ENCODE measurements around the gene SPIB. TPM values are rescaled to one million over a fixed set of nuclear protein-coding genes. Genes with fewer than 3 reads are reported as not detected.

Gene SPIB
- total and polyA plus RNA-seq, 2 experiments from 2014 or later, result 12.6 to 17.5 TPM

DNA sequence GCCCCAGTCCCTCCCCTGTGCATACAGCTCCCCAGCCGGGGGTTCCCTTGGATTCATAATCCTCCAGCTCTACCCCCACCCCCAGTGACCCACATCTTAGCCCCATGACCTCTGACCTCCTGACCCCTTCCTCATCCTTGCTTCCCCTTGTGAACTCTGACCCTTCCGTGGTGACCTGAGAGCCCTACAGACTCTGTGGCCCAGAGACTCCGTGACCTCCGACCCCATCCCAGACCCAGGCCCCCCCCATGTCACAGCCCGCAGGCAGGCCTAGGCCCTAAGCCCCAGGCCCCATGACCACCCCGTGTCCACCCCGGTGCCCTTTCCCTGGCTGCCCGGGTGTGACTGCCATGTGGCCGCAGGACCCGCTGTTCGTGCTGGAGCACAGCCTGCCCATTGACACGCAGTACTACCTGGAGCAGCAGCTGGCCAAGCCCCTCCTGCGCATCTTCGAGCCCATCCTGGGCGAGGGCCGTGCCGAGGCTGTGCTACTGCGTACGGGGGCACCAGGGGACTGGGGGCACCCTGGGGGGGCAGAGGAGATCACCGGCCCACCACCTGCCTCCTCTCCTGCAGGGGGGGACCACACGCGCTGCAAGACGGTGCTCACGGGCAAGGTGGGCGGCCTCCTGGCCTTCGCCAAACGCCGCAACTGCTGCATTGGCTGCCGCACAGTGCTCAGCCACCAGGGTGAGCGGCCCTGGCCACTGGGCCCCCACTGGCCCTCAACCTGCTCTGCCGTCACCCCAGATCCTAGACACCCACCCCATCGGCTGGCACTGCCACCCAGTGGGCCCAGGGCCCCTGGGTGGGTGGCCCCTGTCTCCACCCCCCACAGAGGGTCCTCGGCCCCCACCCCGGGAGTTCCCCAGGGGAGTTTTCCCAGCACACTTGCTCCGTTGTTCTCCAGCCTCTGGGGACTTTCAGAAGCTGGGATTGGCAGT is 2.4 kb upstream of the SPIB start:
- Histone ChIP-seq H3K4me2 (no peak overlapping the region), H3K36me3 (ENCODE audit: insufficient read depth) (no peaks in the 10 kb centered on the region), H3K79me2 (replicated peaks; ENCODE audit: insufficient read depth) (peaks cover 6% of the 10 kb centered on the region; the same call in 1 of the 2 replicates), H3F3A (replicated peaks; ENCODE audit: low read depth) (peaks cover 14% of the 10 kb centered on the region; the same call in 1 of the 2 replicates), H3K27ac (ENCODE audit: low read depth) (no peak overlapping the region), H4K20me1 (replicated peaks; ENCODE audit: insufficient read depth) (no peaks in the 10 kb centered on the region; the same call in 1 of the 2 replicates), H3K4me1 (ENCODE audit: insufficient read depth) (peaks cover 14% of the 10 kb centered on the region; the same call in 1 of the 2 replicates), H2AFZ (no peak overlapping the region), H3K9me2 (ENCODE audit: insufficient read depth) (no peaks in the 10 kb centered on the region), H3K27me3 (ENCODE audit: insufficient read depth) (no peaks in the 10 kb centered on the region), H3K4me3 (no peak overlapping the region)
- no peak for TF ChIP-seq CREB1 (CRISPR knock-in tag; IDR thresholded peaks at IDR 0.05; ENCODE audit: low read depth)
- no peak for TF ChIP-seq EZH2 (IDR thresholded peaks at IDR 0.05; ENCODE audit: low read depth, unreplicated experiment)
- TF ChIP-seq POLR2AphosphoS5 (IDR thresholded peaks at IDR 0.05; ENCODE audit: low read depth), result no peak; the same call in 1 of the 2 replicates
- TF ChIP-seq CTCF (conservative IDR thresholded peaks at IDR 0.05; ENCODE audit: low read depth in 2 of 2), result no peak
- TF ChIP-seq, protein P1, sequence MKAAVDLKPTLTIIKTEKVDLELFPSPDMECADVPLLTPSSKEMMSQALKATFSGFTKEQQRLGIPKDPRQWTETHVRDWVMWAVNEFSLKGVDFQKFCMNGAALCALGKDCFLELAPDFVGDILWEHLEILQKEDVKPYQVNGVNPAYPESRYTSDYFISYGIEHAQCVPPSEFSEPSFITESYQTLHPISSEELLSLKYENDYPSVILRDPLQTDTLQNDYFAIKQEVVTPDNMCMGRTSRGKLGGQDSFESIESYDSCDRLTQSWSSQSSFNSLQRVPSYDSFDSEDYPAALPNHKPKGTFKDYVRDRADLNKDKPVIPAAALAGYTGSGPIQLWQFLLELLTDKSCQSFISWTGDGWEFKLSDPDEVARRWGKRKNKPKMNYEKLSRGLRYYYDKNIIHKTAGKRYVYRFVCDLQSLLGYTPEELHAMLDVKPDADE (IDR thresholded peaks at IDR 0.05), result no peak
- no peak for TF ChIP-seq NANOG (IDR thresholded peaks at IDR 0.05; ENCODE audit: borderline replicate concordance)
- no peak for TF ChIP-seq EZH2phosphoT487 (IDR thresholded peaks at IDR 0.05; ENCODE audit: unreplicated experiment)
- TF ChIP-seq REST (IDR thresholded peaks at IDR 0.05; ENCODE audit: unreplicated experiment), result no peak
- no peak for TF ChIP-seq JUNB (IDR thresholded peaks at IDR 0.05; ENCODE audit: unreplicated experiment)
- TF ChIP-seq ZNF114 (CRISPR knock-in tag; IDR thresholded peaks at IDR 0.05), result no peak
- TF ChIP-seq ZNF331 (CRISPR knock-in tag; IDR thresholded peaks at IDR 0.05; ENCODE audit: low read depth), result no peak
- TF ChIP-seq STAT1 (IDR thresholded peaks at IDR 0.05; ENCODE audit: unreplicated experiment), result no peak
- TF ChIP-seq ZNF462 (CRISPR knock-in tag; IDR thresholded peaks at IDR 0.05), result no peak
- no peak overlapping the region for H3K4me3 Mint-ChIP-seq
- ATAC-seq, result peak; percentile 6; the same call in 2 of the 3 replicates
- peaks cover 38% of the 10 kb centered on the region for H3K36me3 Mint-ChIP-seq (ENCODE audit: low read depth)
- peaks cover 23% of the 10 kb centered on the region for H3K4me1 Mint-ChIP-seq
- DNase-seq (ENCODE audit: low spot score), result peak; percentile 34
- H3K27ac Mint-ChIP-seq, result no peak overlapping the region
- H3K27me3 Mint-ChIP-seq (ENCODE audit: insufficient read depth, low read depth, poor library complexity), result peaks cover 13% of the 10 kb centered on the region
- peaks cover 3% of the 10 kb centered on the region; the same call in 1 of the 3 replicates for H3K9me3 Mint-ChIP-seq
